ENCODE data around the gene MRPL38. TPM values are rescaled to one million over a fixed set of nuclear protein-coding genes. Genes with fewer than 3 reads are reported as not detected.
"Not testable (repeated sequence)": the region's sequence is repeated elsewhere in the genome, so short reads cannot be mapped to it uniquely, and the experiment has no call there.

The MRPL38 gene
- total RNA-seq, 1 experiment from 2014 or later = 108 TPM

- H3K9ac ChIP-seq (ENCODE audit: extremely low read depth, insufficient read length, low read length) = no peak overlapping the region
- no peaks in the 10 kb centered on the region for H3K27me3 ChIP-seq (ENCODE audit: insufficient read depth, low read length)
- Mint-ChIP-seq H3K27ac (no peak overlapping the region), H3K9me3 (no peaks in the 10 kb centered on the region), H3K36me3 (ENCODE audit: insufficient read depth in 1 of 3, low read depth in 3 of 3) (no peaks in the 10 kb centered on the region), H3K4me3 (no peak overlapping the region), H3K4me1 (peaks cover 5 to 19% of the 10 kb centered on the region in 2 experiments), H3K27me3 (ENCODE audit: low read depth) (no peaks in the 10 kb centered on the region)
- no CpG with 5 or more reads among the region's 9 CpGs for WGBS (ENCODE audit: extremely low coverage, insufficient read length, low lambda C conversion rate)
- H3K4me1 ChIP-seq (ENCODE audit: insufficient read depth, low read length) = no peaks in the 10 kb centered on the region
- H2BK20ac ChIP-seq (ENCODE audit: low read depth, low read length, poor library complexity, severe bottlenecking) = no peak overlapping the region
- no peaks in the 10 kb centered on the region for H4K20me1 ChIP-seq (ENCODE audit: control insufficient read depth, insufficient read depth, insufficient read length)
- H3K23me2 ChIP-seq (ENCODE audit: insufficient read length, low read depth, low read length, poor library complexity, severe bottlenecking) = no peaks in the 10 kb centered on the region
- H2BK12ac ChIP-seq (ENCODE audit: insufficient read length, low read depth, low read length) = no peak overlapping the region
- H2BK120ac ChIP-seq (ENCODE audit: low read depth, low read length, poor library complexity, severe bottlenecking) = no peak overlapping the region
- H3K4me2 ChIP-seq (ENCODE audit: insufficient read depth, insufficient read length, low read length) = no peak overlapping the region
- H3K18ac ChIP-seq (ENCODE audit: insufficient read length, low read depth, low read length) = no peak overlapping the region
- H2AFZ ChIP-seq (ENCODE audit: low read length) = no peak overlapping the region
- H3K27ac ChIP-seq (ENCODE audit: insufficient read length, low read depth, low read length) = no peak overlapping the region
- no peaks in the 10 kb centered on the region for H3K79me2 ChIP-seq (ENCODE audit: insufficient read depth, low read length)
- DNase-seq = no peak
- H4K5ac ChIP-seq (ENCODE audit: insufficient read length, low read depth, low read length) = no peak overlapping the region
- H2BK5ac ChIP-seq (ENCODE audit: insufficient read length, low read length) = no peak overlapping the region
- no peak overlapping the region for H2BK15ac ChIP-seq (ENCODE audit: low read depth, low read length)
- no peaks in the 10 kb centered on the region for H3K9me3 ChIP-seq (ENCODE audit: control insufficient read depth, low read depth, low read length)
- no peaks in the 10 kb centered on the region for H3K79me1 ChIP-seq (ENCODE audit: insufficient read depth, low read depth, low read length, poor library complexity, severe bottlenecking)
- no peak overlapping the region for H3T11ph ChIP-seq (ENCODE audit: low read length)
- no peak overlapping the region for H3K4ac ChIP-seq (ENCODE audit: low read depth, low read length)
- H4K91ac ChIP-seq (ENCODE audit: insufficient read length, low read depth, low read length) = no peak overlapping the region
- no peak overlapping the region for H3K23ac ChIP-seq (ENCODE audit: insufficient read length, low read depth, low read length)
- H3K14ac ChIP-seq (ENCODE audit: insufficient read depth, low read length) = no peak overlapping the region
- no peak for TF ChIP-seq CTCF (conservative IDR thresholded peaks at IDR 0.05)
- no peak overlapping the region for H3K56ac ChIP-seq (ENCODE audit: insufficient read length, low read depth, low read length)
- no peak overlapping the region for H4K8ac ChIP-seq (replicated peaks; ENCODE audit: insufficient read length, low read depth, low read length)
- H2AK5ac ChIP-seq (ENCODE audit: insufficient read length, low read length) = no peak overlapping the region
Measured at GRCh38 chr17:75861927-75862317, 42.8 kb downstream of the MRPL38 start.

GRCh38 chr17:75859358-75859757 lies 45.3 kb downstream of the MRPL38 start:
- H3K9ac ChIP-seq (ENCODE audit: extremely low read depth, insufficient read length, low read length); H3K27me3 ChIP-seq (ENCODE audit: insufficient read depth, low read length); H3K14ac ChIP-seq (ENCODE audit: insufficient read depth, low read length); H3K4me3 Mint-ChIP-seq; H3K9me3 ChIP-seq (ENCODE audit: control insufficient read depth, low read depth, low read length); H3K56ac ChIP-seq (ENCODE audit: insufficient read length, low read depth, low read length); H3K4me2 ChIP-seq (ENCODE audit: insufficient read depth, insufficient read length, low read length); H3K27ac ChIP-seq (ENCODE audit: insufficient read length, low read depth, low read length); H2AFZ ChIP-seq (ENCODE audit: low read length); H4K8ac ChIP-seq (replicated peaks; ENCODE audit: insufficient read length, low read depth, low read length); H2BK15ac ChIP-seq (ENCODE audit: low read depth, low read length); H4K5ac ChIP-seq (ENCODE audit: insufficient read length, low read depth, low read length); DNase-seq; H3T11ph ChIP-seq (ENCODE audit: low read length); H2BK20ac ChIP-seq (ENCODE audit: low read depth, low read length, poor library complexity, severe bottlenecking); H2BK120ac ChIP-seq (ENCODE audit: low read depth, low read length, poor library complexity, severe bottlenecking); H3K79me2 ChIP-seq (ENCODE audit: insufficient read depth, low read length); H3K9me3 Mint-ChIP-seq; H3K4me1 ChIP-seq (ENCODE audit: insufficient read depth, low read length); H3K18ac ChIP-seq (ENCODE audit: insufficient read length, low read depth, low read length); H3K23me2 ChIP-seq (ENCODE audit: insufficient read length, low read depth, low read length, poor library complexity, severe bottlenecking); H2BK5ac ChIP-seq (ENCODE audit: insufficient read length, low read length); H4K20me1 ChIP-seq (ENCODE audit: control insufficient read depth, insufficient read depth, insufficient read length); H4K91ac ChIP-seq (ENCODE audit: insufficient read length, low read depth, low read length); H2BK12ac ChIP-seq (ENCODE audit: insufficient read length, low read depth, low read length); H3K27me3 Mint-ChIP-seq (ENCODE audit: low read depth); H2AK5ac ChIP-seq (ENCODE audit: insufficient read length, low read length); H3K79me1 ChIP-seq (ENCODE audit: insufficient read depth, low read depth, low read length, poor library complexity, severe bottlenecking); H3K36me3 Mint-ChIP-seq (ENCODE audit: insufficient read depth in 1 of 3, low read depth in 3 of 3); H3K4ac ChIP-seq (ENCODE audit: low read depth, low read length); H3K23ac ChIP-seq (ENCODE audit: insufficient read length, low read depth, low read length): not testable (repeated sequence)
- Mint-ChIP-seq H3K4me1 (peaks cover 4 to 14% of the 10 kb centered on the region in 2 experiments), H3K27ac (peak overlapping the region in 1 of 3 experiments; percentile 52; a peak in 1 of 7 replicates)
- no CpG with 5 or more reads among the region's 10 CpGs for WGBS (ENCODE audit: extremely low coverage, insufficient read length, low lambda C conversion rate)
